Lung (tissue), 12 donors: ENCODE data around the gene MUC4. TPM values are rescaled to one million over a fixed set of nuclear protein-coding genes. Genes with fewer than 3 reads are reported as not detected.

ENCODE experiments used
- ATAC-seq: fragments of 200-7000 bp; cut with Tn5 transposase; one replicate; pipeline ENCODE4 v1.9.1; 2020; ENCODE audit warnings: moderate number of reproducible peaks; ENCODE audit not compliant: insufficient read depth, low FRiP score
- DNase-seq, 3 donors: peaks; one replicate each; pipeline ENCODE4 v3.0.0-alpha.2; 2013 to 2017
- H3K27ac ChIP-seq, 2 donors: one replicate each; pipeline ENCODE4 v1.5.1; 2013; ENCODE audit warnings: mild to moderate bottlenecking in 2 of 2, moderate library complexity in 2 of 2, control low read depth in 1 of 2, inconsistent platforms in 1 of 2, low read depth in 1 of 2, low read length in 1 of 2
- H3K27me3 ChIP-seq, 3 donors: one replicate each; pipeline ENCODE4 v1.5.1; 2013; ENCODE audit warnings: low read length in 2 of 3; ENCODE audit not compliant: control insufficient read depth in 3 of 3, insufficient read depth in 3 of 3
- H3K36me3 ChIP-seq, 4 donors: one replicate each; pipeline ENCODE4 v1.5.1; 2013; ENCODE audit warnings: low read length in 4 of 4, mild to moderate bottlenecking in 1 of 4, moderate library complexity in 1 of 4; ENCODE audit not compliant: control insufficient read depth in 4 of 4, insufficient read depth in 4 of 4
- H3K4me1 ChIP-seq, 5 donors: one replicate each; pipeline ENCODE4 v1.5.1; 2013; ENCODE audit warnings: low read length in 5 of 5, mild to moderate bottlenecking in 2 of 5, moderate library complexity in 1 of 5; ENCODE audit not compliant: control insufficient read depth in 5 of 5, insufficient read depth in 5 of 5
- H3K4me3 ChIP-seq: one replicate; pipeline ENCODE4 v1.5.1; 2013; ENCODE audit warnings: mild to moderate bottlenecking, control low read depth, moderate library complexity
- H3K9ac ChIP-seq, 2 donors: one replicate each; pipeline ENCODE4 v1.5.1; 2013; ENCODE audit warnings: low read length in 2 of 2, control low read depth in 1 of 2; ENCODE audit not compliant: insufficient read depth in 1 of 2
- H3K9me3 ChIP-seq, 4 donors: one replicate each; pipeline ENCODE4 v1.5.1; 2013; ENCODE audit warnings: low read length in 3 of 4, mild to moderate bottlenecking in 1 of 4, moderate library complexity in 1 of 4; ENCODE audit not compliant: control insufficient read depth in 4 of 4, insufficient read depth in 3 of 4
- CTCF ChIP-seq: IDR thresholded peaks from 2 replicates; pipeline ENCODE4 v1.5.1; 2012; ENCODE audit warnings: mild to moderate bottlenecking; ENCODE audit errors: control extremely low read depth, extremely low read depth
- WGBS, 2 donors: extraction: QIAGEN DNeasy Blood & Tissue Kit; methylation state at CpG; one replicate each; pipeline ENCODE4 v1.1.7; 2013; 5-methylcytosine and 5-hydroxymethylcytosine counted together
- polyA plus RNA-seq, 2 donors: library from polyadenylated mRNA; stranded (reverse); fragments of 200-250 nt; gene quantifications; one replicate each; pipeline ENCODE4 v1.2.1, GENCODE V29; 2013
- total RNA-seq, 2 donors: library from RNA; depleted of rRNA in 1 of 2; stranded (reverse); fragments of >200 nt in 1 of 2; gene quantifications; one replicate each; pipeline ENCODE4 v1.2.1, GENCODE V29; 2014 to 2021
- donor health status: control.
- donor health status: control.
- donor health status: Bipolar disorder and iron deficiency.
- donor health status: healthy.
- donor health status: DM: yes; HTN: yes; CAD: no.

MUC4 gene
- total and polyA plus RNA-seq, 4 donors, result 10.0 to 56.0 (median 21.9) TPM

- 86 to 92% methylated on average over 7 of the region's 7 CpGs for WGBS, 2 donors
- ATAC-seq, result no peak
These were observed 56.8 kb downstream of the MUC4 start for GRCh38 chr3:195754906-195755305.

GRCh38 chr3:195754141-195754540 lies 57.6 kb downstream of the MUC4 start:
- H3K4me3 ChIP-seq, result no peak overlapping the region
- TF ChIP-seq CTCF, result no peak
- ATAC-seq (no peak), DNase-seq (no peak)
- H3K27me3 ChIP-seq, result peaks cover 0 to 2% (median 0%) of the 10 kb centered on the region in 3 donors
- H3K9ac ChIP-seq, result no peak overlapping the region
- H3K9me3 ChIP-seq, result no peaks in the 10 kb centered on the region
- H3K27ac ChIP-seq, result no peak overlapping the region
- no peaks in the 10 kb centered on the region for H3K36me3 ChIP-seq
- 93 to 96% methylated on average over 19 of the region's 19 CpGs for WGBS, 2 donors
- peaks cover 0 to 16% (median 0%) of the 10 kb centered on the region in 5 donors for H3K4me1 ChIP-seq

More at GRCh38 chr3:195754906-195755305, 56.8 kb downstream of the MUC4 start:
- no peak for DNase-seq
- H3K9me3 ChIP-seq, result no peaks in the 10 kb centered on the region
- no peak for TF ChIP-seq CTCF
- no peak overlapping the region for H3K27ac ChIP-seq
- no peak overlapping the region for H3K9ac ChIP-seq
- H3K4me1 ChIP-seq, result peaks cover 0 to 16% (median 0%) of the 10 kb centered on the region in 5 donors
- no peaks in the 10 kb centered on the region for H3K36me3 ChIP-seq
- H3K27me3 ChIP-seq, result peaks cover 0 to 2% (median 0%) of the 10 kb centered on the region in 3 donors
- no peak overlapping the region for H3K4me3 ChIP-seq

- Histone ChIP-seq H3K27me3 (peaks cover 0 to 6% (median 0%) of the 10 kb centered on the region in 3 donors), H3K36me3 (no peaks in the 10 kb centered on the region), H3K4me1 (peaks cover 0 to 16% (median 0%) of the 10 kb centered on the region in 5 donors), H3K27ac (no peak overlapping the region), H3K9me3 (no peaks in the 10 kb centered on the region), H3K4me3 (no peak overlapping the region), H3K9ac (no peak overlapping the region)
- TF ChIP-seq CTCF, result no peak
- ATAC-seq (no peak), DNase-seq (no peak)
- WGBS, 2 donors, result 89 to 90% methylated on average over 13 to 14 of the region's 14 CpGs
These were observed 58.1 kb downstream of the MUC4 start for GRCh38 chr3:195753581-195753980.
